Hypothalamus (tissue), 51 donors: ENCODE results near the gene ESR2.

ENCODE experiments used
- DNase-seq, 51 donors: peaks; one replicate each; lab custom pipeline; 2025; lab: John Stamatoyannopoulos, UW

Gene ESR2

DNA sequence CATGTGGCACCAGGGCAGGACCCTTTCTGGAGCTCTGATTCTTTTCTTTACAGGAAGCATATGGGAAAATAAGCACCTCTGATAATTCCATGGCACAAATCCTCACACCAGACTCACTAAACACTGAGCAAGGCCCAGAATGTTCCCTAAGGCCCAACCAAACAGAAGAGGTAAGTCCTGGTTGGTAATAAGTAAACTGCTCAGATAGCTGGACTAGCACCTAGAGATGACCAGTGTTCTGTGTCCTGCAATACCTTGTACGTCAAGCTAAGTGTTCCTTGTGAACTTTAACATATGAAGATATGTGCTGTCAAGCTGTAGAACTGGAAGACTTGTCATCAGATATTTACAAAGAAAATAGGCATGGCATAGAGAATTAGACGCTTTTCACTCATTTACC is 186.7 kb downstream of the ESR2 start:
- DNase-seq, result no peak

DNA sequence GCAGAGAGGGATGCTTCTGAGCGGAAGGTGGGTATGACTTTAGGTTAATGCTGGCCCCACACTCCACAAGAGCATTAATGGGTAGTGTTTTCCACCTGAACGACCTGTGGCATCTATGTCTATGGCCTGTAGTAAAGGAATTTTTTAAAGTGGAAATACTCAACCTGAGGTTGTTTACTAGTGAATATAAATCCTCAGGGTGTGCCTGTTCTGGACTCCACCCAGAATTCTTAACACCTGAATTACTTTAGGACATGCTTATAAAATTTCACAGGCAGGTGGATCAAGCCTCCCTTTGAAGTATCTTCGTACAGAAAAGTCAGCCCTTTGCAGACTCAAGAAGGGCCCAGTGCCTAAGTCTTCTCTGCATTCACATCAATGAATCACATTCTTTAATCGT is 196.1 kb downstream of the ESR2 start:
- DNase-seq, result no peak

DNA sequence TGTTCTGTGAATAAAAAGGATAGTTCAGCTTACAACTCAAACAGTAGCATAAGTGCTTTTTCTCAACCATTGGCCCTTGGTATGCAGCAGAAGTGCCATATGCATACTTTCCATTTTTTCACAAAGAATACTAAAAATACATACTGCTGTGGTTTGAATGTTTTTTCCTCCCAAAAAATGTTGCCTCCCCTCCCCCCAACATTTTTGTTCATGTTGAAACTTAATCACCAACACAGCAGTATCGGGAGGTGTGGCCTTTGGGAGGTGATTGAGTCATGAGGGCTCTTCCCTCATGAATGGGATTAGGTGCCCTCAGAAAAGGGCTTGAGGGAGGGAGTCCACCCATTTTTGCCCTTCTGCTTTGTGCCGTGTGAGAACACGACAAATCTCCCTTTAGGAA is 198.6 kb downstream of the ESR2 start:
- DNase-seq, result no peak

DNA sequence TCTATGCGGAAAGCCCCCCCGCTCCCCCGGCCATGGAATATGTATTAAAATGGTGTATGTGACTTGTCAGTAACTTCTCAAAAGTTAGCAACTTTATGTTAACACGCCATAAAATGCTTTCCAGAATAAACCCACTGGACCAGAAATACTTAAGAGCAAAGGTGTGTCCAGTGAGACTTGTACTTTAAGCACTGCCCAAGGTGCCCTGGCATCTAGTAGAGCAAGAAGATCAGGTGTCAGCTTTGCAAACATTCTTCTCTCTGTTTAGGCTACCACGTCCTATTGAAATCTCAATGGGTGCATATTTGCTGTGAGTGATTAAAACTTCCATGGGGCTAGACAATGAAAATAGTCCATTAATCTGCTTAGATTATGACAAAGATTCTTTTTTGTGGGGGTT is 201.2 kb downstream of the ESR2 start:
- no peak for DNase-seq

GRCh38 chr14:64092338-64092737 is 201.8 kb downstream of the ESR2 start:
- DNase-seq, result no peak

GRCh38 chr14:64091217-64091616 is 203.0 kb downstream of the ESR2 start:
- no peak for DNase-seq

- DNase-seq, result no peak
Measured at GRCh38 chr14:64089920-64090319, 204.3 kb downstream of the ESR2 start.

DNA sequence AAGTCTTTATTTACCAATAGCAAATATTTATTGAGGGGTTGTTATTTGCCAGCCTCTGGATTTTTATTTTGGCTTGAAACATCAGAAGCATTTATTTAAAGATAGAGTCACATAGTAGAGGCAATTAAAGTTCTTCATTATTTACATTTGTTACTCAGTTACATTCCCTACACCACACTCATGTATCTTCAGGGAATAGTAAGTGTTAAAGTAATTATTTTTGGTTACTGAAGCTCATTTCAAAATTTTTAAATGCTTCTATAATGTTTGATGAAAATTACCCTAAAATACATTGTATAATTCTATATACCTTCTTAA is 205.6 kb downstream of the ESR2 start:
- no peak for DNase-seq

DNA sequence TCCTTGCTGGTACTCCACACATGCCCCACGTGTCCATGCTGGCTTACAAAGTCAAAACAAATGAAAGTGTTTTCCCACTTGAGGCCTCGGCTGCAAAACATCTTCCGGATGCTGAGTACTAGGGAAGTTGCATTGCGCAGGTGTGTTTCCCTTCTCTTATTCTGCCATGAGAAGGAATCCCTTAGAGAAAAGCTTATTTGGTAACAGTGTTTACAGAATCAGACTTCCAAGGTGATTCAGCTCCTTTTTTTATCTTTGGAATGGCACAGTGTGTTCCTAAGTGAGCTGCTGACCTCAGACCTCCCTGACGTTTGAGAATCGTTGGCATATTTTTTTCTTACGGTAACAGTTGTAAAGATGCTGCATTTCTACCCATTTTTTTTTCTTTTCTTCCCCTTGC is 211.3 kb downstream of the ESR2 start:
- DNase-seq, result no peak

GRCh38 chr14:64081174-64081746 is 212.9 kb downstream of the ESR2 start:
- DNase-seq, result no peak

GRCh38 chr14:64080452-64080851 is 213.7 kb downstream of the ESR2 start:
- no peak for DNase-seq

- DNase-seq, result no peak
Measured at GRCh38 chr14:64075613-64076005, 218.6 kb downstream of the ESR2 start.

DNA sequence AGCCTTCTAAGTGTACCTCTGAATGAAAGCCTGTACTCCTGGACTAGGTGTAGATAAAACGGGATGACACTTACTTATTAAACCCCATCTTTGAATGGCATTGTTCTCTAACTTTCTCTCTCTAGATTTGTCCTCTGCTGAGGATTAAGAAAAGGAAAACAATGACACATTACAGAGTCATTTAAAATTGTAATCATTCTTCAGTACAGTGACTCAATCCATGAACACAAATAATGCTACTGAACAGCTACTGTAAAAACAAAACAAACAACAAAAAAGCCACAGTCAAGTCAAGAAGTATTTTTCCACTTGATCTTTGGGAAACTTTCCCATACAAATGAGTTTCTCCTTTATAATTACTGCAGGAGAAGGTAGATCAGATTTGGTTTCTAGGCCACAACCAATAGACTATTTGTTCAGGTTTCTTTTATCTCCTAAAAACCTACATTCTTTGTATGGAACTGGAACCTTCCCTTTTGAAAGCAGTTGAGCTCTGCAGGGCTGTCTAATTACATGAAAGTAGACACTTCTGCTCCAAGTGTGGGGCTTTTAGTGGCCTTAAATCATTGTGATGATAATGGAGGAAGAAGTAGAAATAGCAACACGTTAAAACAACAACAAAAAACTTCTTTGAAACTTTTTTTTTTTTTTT is 219.1 kb downstream of the ESR2 start:
- DNase-seq, result no peak

- no peak for DNase-seq
Measured at GRCh38 chr14:64069634-64070359, 224.4 kb downstream of the ESR2 start.

DNA sequence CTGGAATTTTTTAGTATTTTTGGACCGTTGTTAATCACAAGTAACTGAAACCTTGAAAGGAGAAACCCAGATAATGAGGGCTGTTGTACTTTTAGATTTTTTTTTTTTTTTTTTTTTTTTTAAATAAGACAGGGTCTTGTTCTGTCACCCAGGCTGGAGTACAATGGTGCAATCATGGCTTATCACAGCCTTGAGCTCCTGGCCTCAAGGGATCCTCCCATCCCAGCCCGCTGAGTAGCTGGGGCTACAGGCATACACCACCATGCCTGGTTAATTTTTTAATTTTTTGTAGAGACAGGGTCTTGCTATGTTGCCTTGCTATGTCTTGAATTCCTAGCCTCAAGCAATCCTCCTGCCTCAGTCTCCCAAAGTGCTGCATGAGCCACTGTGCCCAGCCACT is 229.7 kb downstream of the ESR2 start:
- DNase-seq, result no peak

GRCh38 chr14:64062381-64063115 is 231.6 kb downstream of the ESR2 start:
- DNase-seq, result no peak

- no peak for DNase-seq
Measured at GRCh38 chr14:64061706-64062105, 232.5 kb downstream of the ESR2 start.

- no peak for DNase-seq
Measured at GRCh38 chr14:64061115-64061514, 233.1 kb downstream of the ESR2 start.

DNA sequence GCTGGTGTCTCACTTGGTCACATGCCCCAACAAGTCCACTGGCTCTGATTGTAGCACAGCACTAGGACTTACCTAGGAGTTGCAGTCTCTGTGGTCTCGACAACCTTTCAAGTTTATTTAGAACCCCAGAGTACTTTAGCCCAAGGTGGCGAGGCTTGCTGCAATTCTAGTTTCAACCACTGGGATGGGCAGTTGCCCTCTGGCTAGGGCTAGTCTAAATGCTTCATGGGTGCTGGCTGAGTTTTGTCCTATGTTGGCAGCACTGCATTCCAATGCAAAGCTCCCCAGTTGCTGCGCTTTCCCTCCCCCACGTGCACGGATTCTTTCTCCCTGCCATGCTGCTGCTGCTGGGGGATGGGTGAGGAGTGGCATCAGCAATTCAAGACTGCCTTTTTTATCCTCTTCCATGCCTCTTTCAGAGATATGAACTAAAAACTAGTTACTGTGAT is 233.5 kb downstream of the ESR2 start:
- no peak for DNase-seq

- DNase-seq, result no peak
Measured at GRCh38 chr14:64060199-64060545, 234.0 kb downstream of the ESR2 start.

- no peak for DNase-seq
Measured at GRCh38 chr14:64059454-64060198, 234.5 kb downstream of the ESR2 start.
